ENCODE data around the gene NAALAD2. TPM values are rescaled to one million over a fixed set of nuclear protein-coding genes. Genes with fewer than 3 reads are reported as not detected.

Gene NAALAD2
- total RNA-seq, 1 experiment from 2014 or later, result 0.29 TPM

DNA sequence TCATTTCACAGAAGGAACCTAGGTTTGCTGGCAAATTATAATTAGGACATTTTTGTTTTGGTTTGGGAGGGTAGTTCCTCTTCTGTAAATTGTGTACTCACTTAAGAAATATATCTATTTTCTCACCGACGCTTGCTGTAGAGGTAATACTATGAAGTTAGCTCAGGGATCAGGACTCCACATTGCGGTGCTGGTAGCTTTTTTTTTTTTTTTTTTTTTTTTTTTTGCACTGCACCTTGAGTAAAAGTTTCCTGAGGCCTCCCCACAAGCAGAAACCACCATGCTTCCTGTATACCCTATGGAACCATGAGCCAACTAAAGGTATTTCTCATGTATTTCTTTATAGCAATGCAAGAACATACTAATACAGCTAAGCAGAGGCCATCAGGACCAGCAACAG, 34.0 kb upstream of the NAALAD2 start:
- TF ChIP-seq EZH2 (IDR thresholded peaks at IDR 0.05; ENCODE audit: low read length, unreplicated experiment) (no peak), EZH2phosphoT487 (IDR thresholded peaks at IDR 0.05; ENCODE audit: borderline replicate concordance, low read length) (no peak)
- TF ChIP-seq, protein P1, sequence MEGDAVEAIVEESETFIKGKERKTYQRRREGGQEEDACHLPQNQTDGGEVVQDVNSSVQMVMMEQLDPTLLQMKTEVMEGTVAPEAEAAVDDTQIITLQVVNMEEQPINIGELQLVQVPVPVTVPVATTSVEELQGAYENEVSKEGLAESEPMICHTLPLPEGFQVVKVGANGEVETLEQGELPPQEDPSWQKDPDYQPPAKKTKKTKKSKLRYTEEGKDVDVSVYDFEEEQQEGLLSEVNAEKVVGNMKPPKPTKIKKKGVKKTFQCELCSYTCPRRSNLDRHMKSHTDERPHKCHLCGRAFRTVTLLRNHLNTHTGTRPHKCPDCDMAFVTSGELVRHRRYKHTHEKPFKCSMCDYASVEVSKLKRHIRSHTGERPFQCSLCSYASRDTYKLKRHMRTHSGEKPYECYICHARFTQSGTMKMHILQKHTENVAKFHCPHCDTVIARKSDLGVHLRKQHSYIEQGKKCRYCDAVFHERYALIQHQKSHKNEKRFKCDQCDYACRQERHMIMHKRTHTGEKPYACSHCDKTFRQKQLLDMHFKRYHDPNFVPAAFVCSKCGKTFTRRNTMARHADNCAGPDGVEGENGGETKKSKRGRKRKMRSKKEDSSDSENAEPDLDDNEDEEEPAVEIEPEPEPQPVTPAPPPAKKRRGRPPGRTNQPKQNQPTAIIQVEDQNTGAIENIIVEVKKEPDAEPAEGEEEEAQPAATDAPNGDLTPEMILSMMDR (conservative IDR thresholded peaks at IDR 0.05; ENCODE audit: low read depth, low read length), result no peak
- no peak overlapping the region for H3K9ac ChIP-seq (ENCODE audit: low read length)
- H3K9me3 ChIP-seq (ENCODE audit: low read length), result no peaks in the 10 kb centered on the region
- no peaks in the 10 kb centered on the region for H3K9me2 ChIP-seq (replicated peaks; ENCODE audit: low read length)
- no peaks in the 10 kb centered on the region for H3K36me3 ChIP-seq (ENCODE audit: low read depth, low read length)
- H3K4me3 ChIP-seq (ENCODE audit: low read length), result no peak overlapping the region
- H4K20me1 ChIP-seq (ENCODE audit: low read length), result no peaks in the 10 kb centered on the region
- H3K4me1 ChIP-seq (ENCODE audit: insufficient read depth, low read length), result no peaks in the 10 kb centered on the region
- CTCF ChIA-PET, result no interaction called here
- H3K27me3 ChIP-seq (ENCODE audit: low read length), result peaks cover 19% of the 10 kb centered on the region; the same call in 1 of the 2 replicates
- H2AFZ ChIP-seq (ENCODE audit: low read length), result no peak overlapping the region
- no TSS peak for BruUV-seq (replicated peaks)
- no peaks in the 10 kb centered on the region for H3F3A ChIP-seq (ENCODE audit: low read length, unreplicated experiment)
- intact Hi-C loops (cut with micrococcal nuclease), result no loop called here
- POLR2A ChIA-PET (ENCODE audit: unreplicated experiment), result no interaction called here
- no peak for ATAC-seq
- H3K4me2 ChIP-seq (ENCODE audit: low read length), result no peak overlapping the region
- no peak for DNase-seq
- no peak overlapping the region for H3K27ac ChIP-seq (ENCODE audit: low read length)
- H3K79me2 ChIP-seq (ENCODE audit: low read length), result no peaks in the 10 kb centered on the region

DNA sequence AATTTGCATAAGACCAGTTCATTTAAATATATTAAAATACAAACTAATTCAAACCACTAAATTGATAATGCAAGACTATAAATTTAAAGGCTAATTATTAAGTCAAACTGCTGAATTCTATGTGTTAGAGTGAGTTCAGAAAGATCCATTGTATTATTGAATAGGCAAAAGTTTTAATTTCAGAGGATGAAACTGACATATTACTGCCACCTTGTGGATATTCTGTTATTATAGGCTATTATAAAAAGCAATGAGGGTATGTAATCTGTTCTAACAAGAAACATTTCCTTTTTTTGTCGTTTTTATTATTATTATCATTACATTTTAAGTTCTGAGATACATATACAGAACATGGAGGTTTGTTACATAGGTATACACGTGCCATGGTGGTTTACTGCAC, 20.9 kb upstream of the NAALAD2 start:
- TF ChIP-seq EZH2phosphoT487 (IDR thresholded peaks at IDR 0.05; ENCODE audit: borderline replicate concordance, low read length), result no peak
- TF ChIP-seq, protein P1 (conservative IDR thresholded peaks at IDR 0.05; ENCODE audit: low read depth, low read length), result peak; percentile 59; the same call in 1 of the 2 replicates
- no peaks in the 10 kb centered on the region for H4K20me1 ChIP-seq (ENCODE audit: low read length)
- H3K4me1 ChIP-seq (ENCODE audit: insufficient read depth, low read length), result no peaks in the 10 kb centered on the region
- POLR2A ChIA-PET (ENCODE audit: unreplicated experiment), result no interaction called here
- H3K27ac ChIP-seq (ENCODE audit: low read length), result no peak overlapping the region
- H2AFZ ChIP-seq (ENCODE audit: low read length), result no peak overlapping the region
- peaks cover 24% of the 10 kb centered on the region for H3K27me3 ChIP-seq (ENCODE audit: low read length)
- H3K36me3 ChIP-seq (ENCODE audit: low read depth, low read length), result no peaks in the 10 kb centered on the region
- BruUV-seq (replicated peaks), result no TSS peak
- no peak overlapping the region for H3K4me3 ChIP-seq (ENCODE audit: low read length)
- H3F3A ChIP-seq (ENCODE audit: low read length, unreplicated experiment), result no peaks in the 10 kb centered on the region
- H3K9me3 ChIP-seq (ENCODE audit: low read length), result no peaks in the 10 kb centered on the region
- H3K79me2 ChIP-seq (ENCODE audit: low read length), result no peaks in the 10 kb centered on the region
- ATAC-seq (no peak), DNase-seq (peak; percentile 48)
- intact Hi-C loops (cut with micrococcal nuclease), result loop anchor here (10.0 kb wide), 1 partner anchor 439 kb away; no protein-coding TSS in a partner anchor
- CTCF ChIA-PET, result no interaction called here
- no peak overlapping the region for H3K4me2 ChIP-seq (ENCODE audit: low read length)
- no peak overlapping the region for H3K9ac ChIP-seq (ENCODE audit: low read length)
- H3K9me2 ChIP-seq (replicated peaks; ENCODE audit: low read length), result no peaks in the 10 kb centered on the region

DNA sequence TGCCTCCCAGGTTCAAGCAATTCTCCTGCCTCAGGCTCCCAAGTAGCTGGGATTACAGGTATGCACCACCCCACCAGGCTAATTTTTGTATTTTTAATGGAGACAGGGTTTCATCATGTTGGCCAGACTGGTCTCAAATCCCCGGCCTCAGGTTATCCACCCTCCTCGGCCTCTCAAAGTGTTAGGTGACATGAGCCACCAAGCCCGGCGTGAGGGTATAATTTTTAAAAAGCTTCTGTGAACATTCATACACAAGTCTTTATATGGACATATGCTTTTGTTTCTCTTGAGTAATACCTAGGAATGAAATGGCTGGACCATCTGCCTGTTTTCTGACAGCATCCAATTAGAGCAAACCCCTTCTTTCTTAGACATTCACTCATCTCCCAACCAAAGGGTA, 14.3 kb upstream of the NAALAD2 start:
- peaks cover 43% of the 10 kb centered on the region for H3K27me3 ChIP-seq (ENCODE audit: low read length)
- no peaks in the 10 kb centered on the region for H3F3A ChIP-seq (ENCODE audit: low read length, unreplicated experiment)
- ATAC-seq, result no peak
- 0 out of 2 replicates have a peak, but pooled peaks cover 2% of the 10 kb centered on the region for H3K9me2 ChIP-seq (replicated peaks; ENCODE audit: low read length)
- ChIA-PET CTCF (no interaction called here), POLR2A (ENCODE audit: unreplicated experiment) (no interaction called here)
- TF ChIP-seq, protein P1 (conservative IDR thresholded peaks at IDR 0.05; ENCODE audit: low read depth, low read length), result no peak
- no peak for TF ChIP-seq EZH2 (IDR thresholded peaks at IDR 0.05; ENCODE audit: low read length, unreplicated experiment)
- TF ChIP-seq EZH2phosphoT487 (IDR thresholded peaks at IDR 0.05; ENCODE audit: borderline replicate concordance, low read length), result no peak
- no peaks in the 10 kb centered on the region for H3K36me3 ChIP-seq (ENCODE audit: low read depth, low read length)
- H3K79me2 ChIP-seq (ENCODE audit: low read length), result no peaks in the 10 kb centered on the region
- no peak overlapping the region for H3K4me2 ChIP-seq (ENCODE audit: low read length)
- no peak overlapping the region for H3K4me3 ChIP-seq (ENCODE audit: low read length)
- intact Hi-C loops (cut with micrococcal nuclease), result no loop called here
- BruUV-seq (replicated peaks), result no TSS peak
- H4K20me1 ChIP-seq (ENCODE audit: low read length), result no peaks in the 10 kb centered on the region
- H3K4me1 ChIP-seq (ENCODE audit: insufficient read depth, low read length), result no peaks in the 10 kb centered on the region
- no peak overlapping the region for H3K27ac ChIP-seq (ENCODE audit: low read length)
- H2AFZ ChIP-seq (ENCODE audit: low read length), result no peak overlapping the region
- no peak overlapping the region for H3K9ac ChIP-seq (ENCODE audit: low read length)
- no peaks in the 10 kb centered on the region for H3K9me3 ChIP-seq (ENCODE audit: low read length)
- DNase-seq, result no peak

Measured in PC-3 (cell line).